Suprapubic skin (tissue), 4 donors: ENCODE data around the gene BBS12. TPM values are rescaled to one million over a fixed set of nuclear protein-coding genes. Genes with fewer than 3 reads are reported as not detected.

Experiments used
- DNase-seq, 2 donors: peaks; one replicate each; pipeline ENCODE4 v3.0.0-alpha.2; 2019; ENCODE audit warnings: low spot score in 2 of 2
- H3K27ac ChIP-seq: fragments of 200-600 bp; sonication (generic); one replicate; pipeline ENCODE4 v1.5.1; 2019
- H3K27me3 ChIP-seq: fragments of 200-600 bp; sonication (generic); one replicate; pipeline ENCODE4 v1.5.1; 2019
- H3K36me3 ChIP-seq: fragments of 200-600 bp; sonication (generic); one replicate; pipeline ENCODE4 v1.5.1; 2019
- H3K4me1 ChIP-seq: fragments of 200-600 bp; sonication (generic); one replicate; pipeline ENCODE4 v1.5.1; 2019
- H3K4me3 ChIP-seq: fragments of 200-600 bp; sonication (generic); one replicate; pipeline ENCODE4 v1.5.1; 2019; ENCODE audit warnings: mild to moderate bottlenecking
- H3K9me3 ChIP-seq: fragments of 200-600 bp; sonication (generic); one replicate; pipeline ENCODE4 v1.5.1; 2019
- EP300 ChIP-seq: sonication (generic); formaldehyde crosslinking; IDR thresholded peaks from one replicate; pipeline ENCODE4 v1.6.1; 2017; ENCODE audit warnings: antibody characterized with exemption
- POLR2A ChIP-seq, 2 donors: fragments of 450-650 bp; IDR thresholded peaks; one replicate each; pipeline ENCODE4 v1.6.1; 2017; ENCODE audit warnings: antibody characterized with exemption in 2 of 2, mild to moderate bottlenecking in 2 of 2, moderate library complexity in 2 of 2
- POLR2AphosphoS5 ChIP-seq, 3 donors: sonication (generic); formaldehyde crosslinking; IDR thresholded peaks; one replicate each; pipeline ENCODE4 v1.6.1; 2017; ENCODE audit warnings: antibody characterized with exemption in 3 of 3
- WGBS: methylation state at CpG from one replicate; pipeline ENCODE4 v1.1.5; 2018; 5-methylcytosine and 5-hydroxymethylcytosine counted together
- total RNA-seq, 4 donors: library from RNA; depleted of rRNA; stranded (reverse); fragments of >200 nt; gene quantifications; one replicate each; pipeline ENCODE4 v1.1.0, GENCODE V29; 2016
- TF ChIP-seq, protein P1 (sequence below), 2 donors: fragments of 200-600 bp in 1 of 2; fragments of 450-650 bp in 1 of 2; sonication (generic) in 1 of 2; IDR thresholded peaks; one replicate each; pipeline ENCODE4 v1.5.1; 2016 to 2019; ENCODE audit warnings: antibody characterized with exemption in 2 of 2, mild to moderate bottlenecking in 1 of 2, moderate library complexity in 1 of 2

The BBS12 gene
- 1 to 10 TPM in 1 of 4 donors, under 1 TPM in 3; 0.70 to 1.9 (median 0.92) TPM for total RNA-seq

DNA sequence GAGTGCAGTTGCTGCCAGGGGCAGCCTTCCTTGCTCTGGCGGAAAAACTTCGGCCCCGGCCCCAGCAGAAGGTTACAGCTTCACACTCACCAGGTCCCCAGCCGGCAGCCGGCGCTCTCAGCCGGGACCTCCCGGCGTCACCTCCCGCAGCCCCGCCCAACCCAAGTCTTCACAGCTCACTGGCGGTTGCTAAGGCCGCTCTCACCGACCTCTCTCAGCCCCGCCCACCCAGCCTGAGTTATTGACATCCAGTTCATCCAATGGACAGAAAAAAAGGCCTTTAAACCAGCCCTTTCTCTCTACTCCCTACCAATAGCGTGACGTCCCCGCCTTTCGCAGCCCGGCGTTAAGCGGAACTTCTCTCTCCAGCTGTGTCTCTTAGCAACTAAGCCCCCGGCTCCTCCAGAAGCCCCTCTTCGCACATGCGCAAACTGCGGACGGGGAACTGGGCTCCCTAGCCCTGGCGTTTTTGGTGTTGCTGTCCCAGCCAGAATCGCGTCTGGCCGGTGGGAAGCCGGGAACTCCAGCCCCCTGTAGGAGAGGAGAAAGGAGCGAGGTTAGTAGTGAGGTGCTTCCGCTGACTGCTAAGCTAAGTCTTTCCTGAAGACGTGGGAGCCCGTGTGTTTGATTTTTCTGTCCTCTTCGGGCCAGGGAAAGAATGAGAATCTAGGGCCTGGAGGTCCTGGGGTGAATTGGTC lies at the start of gene BBS12:
Gene BBS12 (plus strand): TSS at position 376 of the 698 bp plus-strand sequence. CDS start 9,189 bp downstream, outside the sequence.
- Histone ChIP-seq H3K27ac (peak within 1 kb of the TSS; percentile 90), H3K4me1 (peaks cover 14% of the 10 kb centered on the region), H3K27me3 (no peaks in the 10 kb centered on the region), H3K4me3 (peak within 1 kb of the TSS; percentile 62), H3K9me3 (no peaks in the 10 kb centered on the region), H3K36me3 (no peaks in the 10 kb centered on the region)
- TF ChIP-seq POLR2A (IDR thresholded peaks at IDR 0.05) (no peak), EP300 (no peak), POLR2AphosphoS5 (IDR thresholded peaks at IDR 0.05) (no peak)
- TF ChIP-seq, protein P1, sequence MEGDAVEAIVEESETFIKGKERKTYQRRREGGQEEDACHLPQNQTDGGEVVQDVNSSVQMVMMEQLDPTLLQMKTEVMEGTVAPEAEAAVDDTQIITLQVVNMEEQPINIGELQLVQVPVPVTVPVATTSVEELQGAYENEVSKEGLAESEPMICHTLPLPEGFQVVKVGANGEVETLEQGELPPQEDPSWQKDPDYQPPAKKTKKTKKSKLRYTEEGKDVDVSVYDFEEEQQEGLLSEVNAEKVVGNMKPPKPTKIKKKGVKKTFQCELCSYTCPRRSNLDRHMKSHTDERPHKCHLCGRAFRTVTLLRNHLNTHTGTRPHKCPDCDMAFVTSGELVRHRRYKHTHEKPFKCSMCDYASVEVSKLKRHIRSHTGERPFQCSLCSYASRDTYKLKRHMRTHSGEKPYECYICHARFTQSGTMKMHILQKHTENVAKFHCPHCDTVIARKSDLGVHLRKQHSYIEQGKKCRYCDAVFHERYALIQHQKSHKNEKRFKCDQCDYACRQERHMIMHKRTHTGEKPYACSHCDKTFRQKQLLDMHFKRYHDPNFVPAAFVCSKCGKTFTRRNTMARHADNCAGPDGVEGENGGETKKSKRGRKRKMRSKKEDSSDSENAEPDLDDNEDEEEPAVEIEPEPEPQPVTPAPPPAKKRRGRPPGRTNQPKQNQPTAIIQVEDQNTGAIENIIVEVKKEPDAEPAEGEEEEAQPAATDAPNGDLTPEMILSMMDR (IDR thresholded peaks at IDR 0.05), result peak in 1 of 2 donors; percentile 28
- DNase-seq, result peak; percentile 99
- WGBS, result 0% methylated on average over 37 of the region's 37 CpGs

GRCh38 chr4:122686691-122687090 lies 45.8 kb upstream of the BBS12 start:
- H3K4me3 ChIP-seq, result no peak overlapping the region
- H3K27me3 ChIP-seq, result no peaks in the 10 kb centered on the region
- no peaks in the 10 kb centered on the region for H3K9me3 ChIP-seq
- H3K4me1 ChIP-seq, result no peaks in the 10 kb centered on the region
- no peaks in the 10 kb centered on the region for H3K36me3 ChIP-seq
- WGBS, result 92% methylated on average over 2 of the region's 2 CpGs
- DNase-seq, result no peak
- no peak overlapping the region for H3K27ac ChIP-seq
- TF ChIP-seq POLR2A (IDR thresholded peaks at IDR 0.05), result no peak
- TF ChIP-seq, protein P1 (IDR thresholded peaks at IDR 0.05), result no peak
- TF ChIP-seq POLR2AphosphoS5 (IDR thresholded peaks at IDR 0.05), result no peak
- TF ChIP-seq EP300, result no peak

GRCh38 chr4:122687531-122688061 lies 44.9 kb upstream of the BBS12 start:
- H3K27ac ChIP-seq, result no peak overlapping the region
- H3K9me3 ChIP-seq, result no peaks in the 10 kb centered on the region
- DNase-seq, result no peak
- 52% methylated on average over 2 of the region's 2 CpGs for WGBS
- no peak overlapping the region for H3K4me3 ChIP-seq
- no peaks in the 10 kb centered on the region for H3K27me3 ChIP-seq
- TF ChIP-seq EP300, result no peak
- no peak for TF ChIP-seq POLR2AphosphoS5 (IDR thresholded peaks at IDR 0.05)
- TF ChIP-seq, protein P1 (IDR thresholded peaks at IDR 0.05), result no peak
- no peak for TF ChIP-seq POLR2A (IDR thresholded peaks at IDR 0.05)
- no peaks in the 10 kb centered on the region for H3K36me3 ChIP-seq
- H3K4me1 ChIP-seq, result no peaks in the 10 kb centered on the region

DNA sequence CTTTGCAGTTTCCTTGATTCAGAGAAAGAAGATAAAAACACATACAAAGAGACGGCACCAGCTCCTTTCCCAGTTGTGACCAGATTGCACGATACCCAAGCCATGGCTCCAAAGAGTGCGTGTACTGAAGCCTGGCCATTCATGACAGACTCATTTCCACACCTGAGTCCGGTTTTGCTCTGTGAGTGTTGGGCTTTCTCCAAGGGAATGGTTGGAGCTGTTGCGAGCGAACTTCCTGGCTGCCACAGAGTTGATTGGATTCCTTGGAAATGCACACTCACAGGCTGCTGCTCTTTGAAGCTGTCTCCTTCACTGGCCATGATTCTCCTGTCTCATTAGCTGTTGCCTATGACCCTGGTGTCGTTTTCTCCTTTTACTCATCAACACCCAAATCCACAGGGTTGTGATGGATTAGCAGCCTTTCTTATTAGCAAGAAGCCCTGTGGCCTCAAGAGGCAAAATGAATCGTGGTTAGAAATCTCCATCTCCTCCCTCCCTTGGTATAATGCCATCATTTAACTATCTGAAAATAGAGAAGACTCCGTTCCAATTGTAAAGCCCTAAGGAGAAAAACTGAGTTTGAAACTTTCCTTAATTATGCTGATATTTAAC lies 43.9 kb upstream of the BBS12 start:
- 57% methylated on average over 9 of the region's 9 CpGs for WGBS

More for the DNA sequence above, 43.9 kb upstream of the BBS12 start:
- no peak for DNase-seq
- Histone ChIP-seq H3K27me3 (no peaks in the 10 kb centered on the region), H3K4me3 (no peak overlapping the region), H3K27ac (no peak overlapping the region), H3K4me1 (no peaks in the 10 kb centered on the region), H3K9me3 (no peaks in the 10 kb centered on the region), H3K36me3 (no peaks in the 10 kb centered on the region)
- TF ChIP-seq, protein P1 (IDR thresholded peaks at IDR 0.05), result no peak
- no peak for TF ChIP-seq POLR2A (IDR thresholded peaks at IDR 0.05)
- no peak for TF ChIP-seq POLR2AphosphoS5 (IDR thresholded peaks at IDR 0.05)
- TF ChIP-seq EP300, result no peak
